GM23338 (cell line): Measurements from ENCODE around the gene NPVF. TPM values are rescaled to one million over a fixed set of nuclear protein-coding genes. Genes with fewer than 3 reads are reported as not detected.

Experiments used
- ATAC-seq: fragments of 200-7000 bp; cut with Tn5 transposase; 3 replicates; pipeline ENCODE4 v1.9.1; 2020
- DNase-seq: peaks from one replicate; pipeline ENCODE4 v3.0.0-alpha.2; 2015; ENCODE audit warnings: low spot score
- H2AFZ ChIP-seq: fragments of 200-600 bp; sonication (generic); 2 replicates; pipeline ENCODE4 v1.8.0; 2016; ENCODE audit warnings: antibody characterized with exemption, mild to moderate bottlenecking, moderate library complexity
- H3F3A ChIP-seq: fragments of 200-600 bp; sonication (generic); replicated peaks from 2 replicates; pipeline ENCODE4 v1.8.0; 2017; ENCODE audit warnings: antibody characterized with exemption, mixed run types, low read depth
- H3K27ac ChIP-seq: fragments of 200-600 bp; sonication (generic); 2 replicates; pipeline ENCODE4 v1.6.1; 2016; ENCODE audit warnings: low read depth
- H3K27me3 ChIP-seq: fragments of 200-600 bp; sonication (generic); 2 replicates; pipeline ENCODE4 v1.8.0; 2016; ENCODE audit warnings: mild to moderate bottlenecking, mixed run types, moderate library complexity; ENCODE audit not compliant: insufficient read depth
- H3K36me3 ChIP-seq: fragments of 200-600 bp; sonication (generic); 2 replicates; pipeline ENCODE4 v1.8.0; 2016; ENCODE audit warnings: mild to moderate bottlenecking; ENCODE audit not compliant: insufficient read depth
- H3K4me1 ChIP-seq: fragments of 200-600 bp; sonication (generic); 2 replicates; pipeline ENCODE4 v1.8.0; 2016; ENCODE audit warnings: mild to moderate bottlenecking, moderate library complexity; ENCODE audit not compliant: insufficient read depth
- H3K4me2 ChIP-seq: fragments of 200-600 bp; sonication (generic); 2 replicates; pipeline ENCODE4 v1.7.1; 2017; ENCODE audit warnings: mixed run types
- H3K4me3 ChIP-seq: fragments of 200-600 bp; sonication (generic); 2 replicates; pipeline ENCODE4 v1.6.1; 2016; ENCODE audit warnings: mixed run types
- H3K79me2 ChIP-seq: fragments of 200-600 bp; sonication (generic); replicated peaks from 2 replicates; pipeline ENCODE4 v1.8.0; 2017; ENCODE audit warnings: mild to moderate bottlenecking; ENCODE audit not compliant: insufficient read depth
- H3K9me2 ChIP-seq: fragments of 200-600 bp; sonication (generic); 2 replicates; pipeline ENCODE4 v1.8.0; 2017; ENCODE audit not compliant: insufficient read depth
- H4K20me1 ChIP-seq: fragments of 200-600 bp; sonication (generic); replicated peaks from 2 replicates; pipeline ENCODE4 v1.8.0; 2017; ENCODE audit warnings: mild to moderate bottlenecking; ENCODE audit not compliant: insufficient read depth
- H3K27ac Mint-ChIP-seq: 2 replicates; pipeline ENCODE4 v1.8.0; 2020; ENCODE audit warnings: inconsistent platforms, mild to moderate bottlenecking, moderate library complexity, mixed read lengths
- H3K27me3 Mint-ChIP-seq: 3 replicates; pipeline ENCODE4 v1.8.0; 2022; ENCODE audit warnings: low read depth, mild to moderate bottlenecking, moderate library complexity, mixed read lengths, inconsistent platforms; ENCODE audit not compliant: insufficient read depth, poor library complexity
- H3K36me3 Mint-ChIP-seq: 3 replicates; pipeline ENCODE4 v1.8.0; 2021; ENCODE audit warnings: low read depth, mild to moderate bottlenecking, inconsistent platforms, moderate library complexity, mixed read lengths
- H3K4me1 Mint-ChIP-seq: 3 replicates; pipeline ENCODE4 v1.8.0; 2020; ENCODE audit warnings: mild to moderate bottlenecking, inconsistent platforms, mixed read lengths
- H3K4me3 Mint-ChIP-seq: 3 replicates; pipeline ENCODE4 v1.8.0; 2021; ENCODE audit warnings: moderate library complexity, mild to moderate bottlenecking, inconsistent platforms, mixed read lengths
- H3K9me3 Mint-ChIP-seq: 3 replicates; pipeline ENCODE4 v1.8.0; 2020; ENCODE audit warnings: moderate library complexity, mild to moderate bottlenecking, inconsistent platforms, mixed read lengths
- CREB1 ChIP-seq: fragments of 250-450 bp; sonication (Bioruptor Pico); IDR thresholded peaks from 2 replicates; pipeline ENCODE4 v1.5.0; 2020; ENCODE audit warnings: low read depth, mild to moderate bottlenecking, moderate library complexity
- EZH2 ChIP-seq: fragments of 200-600 bp; sonication (generic); IDR thresholded peaks from one replicate; pipeline ENCODE4 v1.8.0; 2017; ENCODE audit warnings: antibody characterized with exemption, mild to moderate bottlenecking, low read depth; ENCODE audit not compliant: unreplicated experiment
- EZH2phosphoT487 ChIP-seq: fragments of 200-600 bp; sonication (generic); IDR thresholded peaks from one replicate; pipeline ENCODE4 v1.8.1; 2018; ENCODE audit warnings: antibody characterized with exemption; ENCODE audit not compliant: unreplicated experiment
- JUNB ChIP-seq: IDR thresholded peaks from one replicate; pipeline ENCODE4 v1.6.1; 2016; ENCODE audit warnings: antibody characterized with exemption; ENCODE audit not compliant: unreplicated experiment
- NANOG ChIP-seq: IDR thresholded peaks from 2 replicates; pipeline ENCODE4 v1.6.1; 2016; ENCODE audit warnings: antibody characterized with exemption, borderline replicate concordance
- POLR2AphosphoS5 ChIP-seq: IDR thresholded peaks from 2 replicates; pipeline ENCODE4 v1.6.1; 2016; ENCODE audit warnings: antibody characterized with exemption, low read depth
- STAT1 ChIP-seq: IDR thresholded peaks from one replicate; pipeline ENCODE4 v1.6.1; 2016; ENCODE audit warnings: antibody characterized with exemption; ENCODE audit not compliant: unreplicated experiment
- ZNF114 ChIP-seq: fragments of 250-450 bp; sonication (Bioruptor Pico); IDR thresholded peaks from 2 replicates; pipeline ENCODE4 v1.5.0; 2020; ENCODE audit warnings: mild to moderate bottlenecking, moderate library complexity
- ZNF331 ChIP-seq: fragments of 250-450 bp; sonication (Bioruptor Pico); IDR thresholded peaks from 2 replicates; pipeline ENCODE4 v1.5.0; 2020; ENCODE audit warnings: low read depth, mild to moderate bottlenecking, moderate library complexity
- polyA plus RNA-seq: library from polyadenylated mRNA; unstranded; fragments of >200 nt; fragmentation: Nextera tagmentation; extraction: Ambion mirVana; gene quantifications from 2 replicates; pipeline ENCODE4 v1.2.1, GENCODE V29; 2016
- total RNA-seq: library from RNA; depleted of rRNA; stranded (reverse); fragments of >200 nt; shearing (Covaris generic); gene quantifications from 2 replicates; pipeline ENCODE4 v1.2.3, GENCODE V29; 2014
- TF ChIP-seq, protein P1 (sequence below): IDR thresholded peaks from one replicate; pipeline ENCODE4 v1.6.1; 2018; ENCODE audit warnings: antibody characterized with exemption; ENCODE audit not compliant: unreplicated experiment
- TF ChIP-seq, protein P2 (sequence below), 2 experiments: fragments of 200-600 bp in 1 of 2; sonication (generic) in 1 of 2; conservative IDR thresholded peaks; 2 replicates each; pipeline versions ENCODE4 v1.5.1 to v1.6.1; 2016 to 2017; ENCODE audit warnings: antibody characterized with exemption in 2 of 2, low read depth in 2 of 2, mild to moderate bottlenecking in 2 of 2, moderate library complexity in 1 of 2
- TF ChIP-seq, protein P3 (sequence below): IDR thresholded peaks from 2 replicates; pipeline ENCODE4 v1.6.1; 2016; ENCODE audit warnings: antibody characterized with exemption
- TF ChIP-seq, protein P4 (sequence below): fragments of 250-450 bp; sonication (Bioruptor Pico); IDR thresholded peaks from 2 replicates; pipeline ENCODE4 v1.5.0; 2020; ENCODE audit warnings: mild to moderate bottlenecking, moderate library complexity

The NPVF gene
- total and polyA plus RNA-seq, 2 experiments from 2014 or later = not detected

DNA sequence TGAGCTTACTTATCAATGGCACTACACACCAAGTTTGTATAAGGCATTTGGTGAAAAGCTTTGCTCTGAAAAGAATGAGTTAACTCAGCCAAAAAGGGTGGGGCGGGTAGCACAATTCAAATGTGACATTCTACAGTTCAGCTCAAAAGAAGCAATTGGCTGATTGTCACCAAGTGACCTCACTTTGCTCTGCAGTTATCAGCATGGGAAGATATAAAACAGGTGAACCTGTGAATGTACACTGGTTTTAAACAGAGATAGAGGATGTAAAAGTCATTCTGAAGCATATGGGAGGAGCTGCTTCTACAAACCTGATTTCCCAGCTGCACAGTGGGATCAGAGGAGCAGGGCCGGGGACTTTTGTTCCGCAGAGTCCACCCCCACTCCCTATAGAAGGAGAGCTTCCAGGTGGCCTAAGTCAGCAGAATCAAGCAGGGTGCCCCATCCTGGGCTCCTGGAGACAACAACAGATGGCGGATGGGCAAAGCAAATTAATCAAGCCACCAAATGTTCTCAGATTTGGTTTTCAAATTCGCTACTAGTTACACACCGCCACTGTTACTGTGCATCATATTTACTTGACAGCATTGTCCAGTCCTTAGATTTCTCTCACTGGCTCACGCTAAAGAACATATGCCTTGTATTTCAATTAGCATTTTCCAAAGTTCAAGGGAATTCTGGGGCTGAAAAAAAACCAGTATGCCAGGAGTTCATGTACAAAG lies 27.5 kb upstream of the NPVF start:
- Histone ChIP-seq H2AFZ (peak overlapping the region; percentile 7; the same call in 1 of the 2 replicates), H3K9me2 (peaks cover 5% of the 10 kb centered on the region; the same call in 1 of the 2 replicates), H4K20me1 (no peaks in the 10 kb centered on the region), H3K27me3 (no peaks in the 10 kb centered on the region), H3K4me3 (no peak overlapping the region), H3K27ac (no peak overlapping the region), H3F3A (no peaks in the 10 kb centered on the region), H3K4me2 (no peak overlapping the region), H3K79me2 (no peaks in the 10 kb centered on the region), H3K36me3 (no peaks in the 10 kb centered on the region), H3K4me1 (no peaks in the 10 kb centered on the region)
- Mint-ChIP-seq H3K4me1 (peaks cover 2% of the 10 kb centered on the region; the same call in 1 of the 3 replicates), H3K27ac (no peak overlapping the region), H3K36me3 (no peaks in the 10 kb centered on the region; the same call in 2 of the 3 replicates), H3K4me3 (no peak overlapping the region), H3K9me3 (no peaks in the 10 kb centered on the region), H3K27me3 (no peaks in the 10 kb centered on the region)
- ATAC-seq (no peak), DNase-seq (no peak)
- TF ChIP-seq ZNF114 (CRISPR knock-in tag) (no peak), ZNF331 (CRISPR knock-in tag) (no peak), STAT1 (no peak), NANOG (no peak), EZH2 (no peak), JUNB (no peak), EZH2phosphoT487 (no peak), POLR2AphosphoS5 (no peak), CREB1 (CRISPR knock-in tag) (no peak)
- TF ChIP-seq, protein P1, sequence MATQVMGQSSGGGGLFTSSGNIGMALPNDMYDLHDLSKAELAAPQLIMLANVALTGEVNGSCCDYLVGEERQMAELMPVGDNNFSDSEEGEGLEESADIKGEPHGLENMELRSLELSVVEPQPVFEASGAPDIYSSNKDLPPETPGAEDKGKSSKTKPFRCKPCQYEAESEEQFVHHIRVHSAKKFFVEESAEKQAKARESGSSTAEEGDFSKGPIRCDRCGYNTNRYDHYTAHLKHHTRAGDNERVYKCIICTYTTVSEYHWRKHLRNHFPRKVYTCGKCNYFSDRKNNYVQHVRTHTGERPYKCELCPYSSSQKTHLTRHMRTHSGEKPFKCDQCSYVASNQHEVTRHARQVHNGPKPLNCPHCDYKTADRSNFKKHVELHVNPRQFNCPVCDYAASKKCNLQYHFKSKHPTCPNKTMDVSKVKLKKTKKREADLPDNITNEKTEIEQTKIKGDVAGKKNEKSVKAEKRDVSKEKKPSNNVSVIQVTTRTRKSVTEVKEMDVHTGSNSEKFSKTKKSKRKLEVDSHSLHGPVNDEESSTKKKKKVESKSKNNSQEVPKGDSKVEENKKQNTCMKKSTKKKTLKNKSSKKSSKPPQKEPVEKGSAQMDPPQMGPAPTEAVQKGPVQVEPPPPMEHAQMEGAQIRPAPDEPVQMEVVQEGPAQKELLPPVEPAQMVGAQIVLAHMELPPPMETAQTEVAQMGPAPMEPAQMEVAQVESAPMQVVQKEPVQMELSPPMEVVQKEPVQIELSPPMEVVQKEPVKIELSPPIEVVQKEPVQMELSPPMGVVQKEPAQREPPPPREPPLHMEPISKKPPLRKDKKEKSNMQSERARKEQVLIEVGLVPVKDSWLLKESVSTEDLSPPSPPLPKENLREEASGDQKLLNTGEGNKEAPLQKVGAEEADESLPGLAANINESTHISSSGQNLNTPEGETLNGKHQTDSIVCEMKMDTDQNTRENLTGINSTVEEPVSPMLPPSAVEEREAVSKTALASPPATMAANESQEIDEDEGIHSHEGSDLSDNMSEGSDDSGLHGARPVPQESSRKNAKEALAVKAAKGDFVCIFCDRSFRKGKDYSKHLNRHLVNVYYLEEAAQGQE = no peak
- TF ChIP-seq, protein P2, sequence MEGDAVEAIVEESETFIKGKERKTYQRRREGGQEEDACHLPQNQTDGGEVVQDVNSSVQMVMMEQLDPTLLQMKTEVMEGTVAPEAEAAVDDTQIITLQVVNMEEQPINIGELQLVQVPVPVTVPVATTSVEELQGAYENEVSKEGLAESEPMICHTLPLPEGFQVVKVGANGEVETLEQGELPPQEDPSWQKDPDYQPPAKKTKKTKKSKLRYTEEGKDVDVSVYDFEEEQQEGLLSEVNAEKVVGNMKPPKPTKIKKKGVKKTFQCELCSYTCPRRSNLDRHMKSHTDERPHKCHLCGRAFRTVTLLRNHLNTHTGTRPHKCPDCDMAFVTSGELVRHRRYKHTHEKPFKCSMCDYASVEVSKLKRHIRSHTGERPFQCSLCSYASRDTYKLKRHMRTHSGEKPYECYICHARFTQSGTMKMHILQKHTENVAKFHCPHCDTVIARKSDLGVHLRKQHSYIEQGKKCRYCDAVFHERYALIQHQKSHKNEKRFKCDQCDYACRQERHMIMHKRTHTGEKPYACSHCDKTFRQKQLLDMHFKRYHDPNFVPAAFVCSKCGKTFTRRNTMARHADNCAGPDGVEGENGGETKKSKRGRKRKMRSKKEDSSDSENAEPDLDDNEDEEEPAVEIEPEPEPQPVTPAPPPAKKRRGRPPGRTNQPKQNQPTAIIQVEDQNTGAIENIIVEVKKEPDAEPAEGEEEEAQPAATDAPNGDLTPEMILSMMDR (conservative IDR thresholded peaks at IDR 0.05; ENCODE audit: low read depth in 2 of 2) = no peak
- TF ChIP-seq, protein P3, sequence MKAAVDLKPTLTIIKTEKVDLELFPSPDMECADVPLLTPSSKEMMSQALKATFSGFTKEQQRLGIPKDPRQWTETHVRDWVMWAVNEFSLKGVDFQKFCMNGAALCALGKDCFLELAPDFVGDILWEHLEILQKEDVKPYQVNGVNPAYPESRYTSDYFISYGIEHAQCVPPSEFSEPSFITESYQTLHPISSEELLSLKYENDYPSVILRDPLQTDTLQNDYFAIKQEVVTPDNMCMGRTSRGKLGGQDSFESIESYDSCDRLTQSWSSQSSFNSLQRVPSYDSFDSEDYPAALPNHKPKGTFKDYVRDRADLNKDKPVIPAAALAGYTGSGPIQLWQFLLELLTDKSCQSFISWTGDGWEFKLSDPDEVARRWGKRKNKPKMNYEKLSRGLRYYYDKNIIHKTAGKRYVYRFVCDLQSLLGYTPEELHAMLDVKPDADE = no peak
- TF ChIP-seq, protein P4, sequence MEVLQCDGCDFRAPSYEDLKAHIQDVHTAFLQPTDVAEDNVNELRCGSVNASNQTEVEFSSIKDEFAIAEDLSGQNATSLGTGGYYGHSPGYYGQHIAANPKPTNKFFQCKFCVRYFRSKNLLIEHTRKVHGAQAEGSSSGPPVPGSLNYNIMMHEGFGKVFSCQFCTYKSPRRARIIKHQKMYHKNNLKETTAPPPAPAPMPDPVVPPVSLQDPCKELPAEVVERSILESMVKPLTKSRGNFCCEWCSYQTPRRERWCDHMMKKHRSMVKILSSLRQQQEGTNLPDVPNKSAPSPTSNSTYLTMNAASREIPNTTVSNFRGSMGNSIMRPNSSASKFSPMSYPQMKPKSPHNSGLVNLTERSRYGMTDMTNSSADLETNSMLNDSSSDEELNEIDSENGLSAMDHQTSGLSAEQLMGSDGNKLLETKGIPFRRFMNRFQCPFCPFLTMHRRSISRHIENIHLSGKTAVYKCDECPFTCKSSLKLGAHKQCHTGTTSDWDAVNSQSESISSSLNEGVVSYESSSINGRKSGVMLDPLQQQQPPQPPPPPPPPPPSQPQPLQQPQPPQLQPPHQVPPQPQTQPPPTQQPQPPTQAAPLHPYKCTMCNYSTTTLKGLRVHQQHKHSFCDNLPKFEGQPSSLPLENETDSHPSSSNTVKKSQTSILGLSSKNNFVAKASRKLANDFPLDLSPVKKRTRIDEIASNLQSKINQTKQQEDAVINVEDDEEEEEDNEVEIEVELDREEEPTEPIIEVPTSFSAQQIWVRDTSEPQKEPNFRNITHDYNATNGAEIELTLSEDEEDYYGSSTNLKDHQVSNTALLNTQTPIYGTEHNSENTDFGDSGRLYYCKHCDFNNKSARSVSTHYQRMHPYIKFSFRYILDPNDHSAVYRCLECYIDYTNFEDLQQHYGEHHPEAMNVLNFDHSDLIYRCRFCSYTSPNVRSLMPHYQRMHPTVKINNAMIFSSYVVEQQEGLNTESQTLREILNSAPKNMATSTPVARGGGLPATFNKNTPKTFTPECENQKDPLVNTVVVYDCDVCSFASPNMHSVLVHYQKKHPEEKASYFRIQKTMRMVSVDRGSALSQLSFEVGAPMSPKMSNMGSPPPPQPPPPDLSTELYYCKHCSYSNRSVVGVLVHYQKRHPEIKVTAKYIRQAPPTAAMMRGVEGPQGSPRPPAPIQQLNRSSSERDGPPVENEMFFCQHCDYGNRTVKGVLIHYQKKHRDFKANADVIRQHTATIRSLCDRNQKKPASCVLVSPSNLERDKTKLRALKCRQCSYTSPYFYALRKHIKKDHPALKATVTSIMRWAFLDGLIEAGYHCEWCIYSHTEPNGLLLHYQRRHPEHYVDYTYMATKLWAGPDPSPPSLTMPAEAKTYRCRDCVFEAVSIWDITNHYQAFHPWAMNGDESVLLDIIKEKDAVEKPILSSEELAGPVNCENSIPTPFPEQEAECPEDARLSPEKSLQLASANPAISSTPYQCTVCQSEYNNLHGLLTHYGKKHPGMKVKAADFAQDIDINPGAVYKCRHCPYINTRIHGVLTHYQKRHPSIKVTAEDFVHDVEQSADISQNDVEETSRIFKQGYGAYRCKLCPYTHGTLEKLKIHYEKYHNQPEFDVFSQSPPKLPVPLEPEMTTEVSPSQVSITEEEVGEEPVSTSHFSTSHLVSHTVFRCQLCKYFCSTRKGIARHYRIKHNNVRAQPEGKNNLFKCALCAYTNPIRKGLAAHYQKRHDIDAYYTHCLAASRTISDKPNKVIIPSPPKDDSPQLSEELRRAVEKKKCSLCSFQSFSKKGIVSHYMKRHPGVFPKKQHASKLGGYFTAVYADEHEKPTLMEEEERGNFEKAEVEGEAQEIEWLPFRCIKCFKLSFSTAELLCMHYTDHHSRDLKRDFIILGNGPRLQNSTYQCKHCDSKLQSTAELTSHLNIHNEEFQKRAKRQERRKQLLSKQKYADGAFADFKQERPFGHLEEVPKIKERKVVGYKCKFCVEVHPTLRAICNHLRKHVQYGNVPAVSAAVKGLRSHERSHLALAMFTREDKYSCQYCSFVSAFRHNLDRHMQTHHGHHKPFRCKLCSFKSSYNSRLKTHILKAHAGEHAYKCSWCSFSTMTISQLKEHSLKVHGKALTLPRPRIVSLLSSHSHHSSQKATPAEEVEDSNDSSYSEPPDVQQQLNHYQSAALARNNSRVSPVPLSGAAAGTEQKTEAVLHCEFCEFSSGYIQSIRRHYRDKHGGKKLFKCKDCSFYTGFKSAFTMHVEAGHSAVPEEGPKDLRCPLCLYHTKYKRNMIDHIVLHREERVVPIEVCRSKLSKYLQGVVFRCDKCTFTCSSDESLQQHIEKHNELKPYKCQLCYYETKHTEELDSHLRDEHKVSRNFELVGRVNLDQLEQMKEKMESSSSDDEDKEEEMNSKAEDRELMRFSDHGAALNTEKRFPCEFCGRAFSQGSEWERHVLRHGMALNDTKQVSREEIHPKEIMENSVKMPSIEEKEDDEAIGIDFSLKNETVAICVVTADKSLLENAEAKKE = no peak
